Heart left ventricle (tissue), 16 donors: ENCODE data around the gene CCL7. TPM values are rescaled to one million over a fixed set of nuclear protein-coding genes. Genes with fewer than 3 reads are reported as not detected.

Source experiments
- ATAC-seq, 4 donors: fragments of 200-7000 bp; cut with Tn5 transposase; one replicate each; pipeline ENCODE4 v1.9.1; 2020 to 2022; ENCODE audit warnings: moderate library complexity in 4 of 4, mild to moderate bottlenecking in 3 of 4, moderate number of reproducible peaks in 1 of 4
- DNase-seq, 5 donors: peaks; one replicate each; pipeline ENCODE4 v3.0.0-alpha.2; 2020
- H3K27ac ChIP-seq, 12 donors: fragments of 200-600 bp; sonication (generic) in 4 of 12; one replicate each; pipeline versions ENCODE4 v1.5.0 to v1.8.0; 2016 to 2022; ENCODE audit warnings: mild to moderate bottlenecking in 2 of 12
- H3K27me3 ChIP-seq, 9 donors: fragments of 200-600 bp; sonication (generic) in 2 of 9; one replicate each; pipeline versions ENCODE4 v1.5.1 to v1.8.0; 2016 to 2022; ENCODE audit warnings: mild to moderate bottlenecking in 3 of 9
- H3K36me3 ChIP-seq, 9 donors: fragments of 200-600 bp; sonication (generic) in 2 of 9; one replicate each; pipeline versions ENCODE4 v1.5.0 to v1.8.0; 2018 to 2022; ENCODE audit warnings: mild to moderate bottlenecking in 2 of 9
- H3K4me1 ChIP-seq, 12 donors: fragments of 200-600 bp; sonication (generic) in 4 of 12; one replicate each; pipeline versions ENCODE4 v1.5.0 to v1.8.0; 2016 to 2022; ENCODE audit warnings: mild to moderate bottlenecking in 3 of 12
- H3K4me3 ChIP-seq, 12 donors: fragments of 200-600 bp; sonication (generic) in 4 of 12; one replicate each; pipeline versions ENCODE4 v1.5.0 to v1.8.0; 2017 to 2022; ENCODE audit warnings: mild to moderate bottlenecking in 9 of 12, moderate library complexity in 4 of 12
- H3K9me3 ChIP-seq, 12 donors: fragments of 200-600 bp; sonication (generic) in 4 of 12; one replicate each; pipeline versions ENCODE4 v1.5.0 to v1.8.0; 2016 to 2022; ENCODE audit warnings: mild to moderate bottlenecking in 1 of 12
- POLR2A ChIP-seq, 2 donors: fragments of 450-650 bp; IDR thresholded peaks; one replicate each; pipeline ENCODE4 v1.6.1; 2017; ENCODE audit warnings: antibody characterized with exemption in 2 of 2, mild to moderate bottlenecking in 2 of 2, moderate library complexity in 2 of 2
- WGBS, 4 donors: extraction: QIAGEN DNeasy Blood & Tissue Kit in 2 of 4; methylation state at CpG; one replicate each; pipeline versions ENCODE4 v1.1.5 to v1.1.7; 2013 to 2018; 5-methylcytosine and 5-hydroxymethylcytosine counted together
- intact Hi-C, 10 donors: fragments of 100-400 bp; cut with DNase I; formaldehyde crosslinking; loops; one replicate each; pipeline versions ENCODE4 v1.11.1 to v1.14.2; 2022
- polyA plus RNA-seq, 2 donors: library from polyadenylated mRNA; stranded (reverse); fragments of 200-250 nt; gene quantifications; one replicate each; pipeline ENCODE4 v1.2.3, GENCODE V29; 2013
- total RNA-seq, 9 donors: library from RNA; depleted of rRNA in 2 of 9; stranded (reverse); fragments of >200 nt in 2 of 9; fragmentation: NEBNext Ultra II Directional in 3 of 9; extraction: Animal tissue kit (Norgen Biotek cat#: 25700) in 3 of 9; gene quantifications; one replicate each; pipeline versions ENCODE4 v1.1.0 to v1.2.4, GENCODE V29; 2016 to 2023
- TF ChIP-seq, protein P1 (sequence below), 12 donors: fragments of 200-600 bp; sonication (generic) in 4 of 12; IDR thresholded peaks; one replicate each; pipeline versions ENCODE4 v1.5.0 to v1.8.0; 2018 to 2022; ENCODE audit warnings: antibody characterized with exemption in 12 of 12, mild to moderate bottlenecking in 5 of 12
- donor health status: ischemic (EF 13 %, LVEDD 7.1; RV severe dilation, severe dysfunction).
- donor health status: healthy with polysubstance abuse.
- donor health status: DM: no; HTN: yes; CAD: no.
- donor health status: DM: no; HTN: no; CAD: no.
- donor health status: ischemic (EF 25% LVEDD 6.9; RV normal size, moderate dysfunction).
- donor health status: ischemic (EF 25% LVEDD 5.7; RV mildly dilated, moderate dysfunction).
- donor health status: healthy.
- donor health status: DM: yes; HTN: yes; CAD: no.
- donor health status: ischemic (EF 35%, LVEDD 5.7; RV mildly dilated, moderate dysfunction).
- donor health status: nonischemic (EF 11% LVEDD 7.7; RV severe dilation, severe dysfunction).
- donor health status: DM: yes; HTN: yes; CAD: no.
- donor health status: PGD.
- donor health status: ischemic (EF 29% LVEDD 5.4; RV normal size, mild dysfunction).
- donor health status: nonischemic (EF 23%, LVEDD 6.1; RV moderate dilation, normal function).

Gene CCL7
- total and polyA plus RNA-seq, 11 donors, result 0.36 to 3.4 TPM; not detected in 9

DNA sequence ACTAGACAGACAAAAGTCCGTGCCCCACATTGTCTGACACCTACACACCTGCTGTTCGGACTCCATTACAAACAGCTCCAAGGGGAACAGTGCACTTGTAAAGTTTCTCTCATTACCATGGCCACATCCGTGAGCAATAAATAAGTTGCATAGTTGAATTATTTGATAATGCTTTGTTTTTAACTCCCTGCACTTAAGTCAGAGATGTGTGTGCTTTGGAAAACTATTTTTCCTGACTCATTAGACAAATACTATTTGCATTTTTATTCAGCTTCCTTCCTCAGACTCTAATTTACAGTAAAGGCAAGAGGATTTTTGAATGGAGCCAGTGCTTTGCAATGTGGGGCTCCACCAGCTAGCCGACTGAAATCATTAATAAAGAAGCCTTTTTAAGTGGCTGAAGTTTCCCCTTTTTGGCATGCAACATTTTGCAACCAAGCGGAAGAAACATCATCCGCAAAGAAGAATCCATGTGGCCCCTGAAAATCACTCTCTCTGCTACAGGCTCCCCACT lies 21.5 kb upstream of the CCL7 start:
- intact Hi-C loops, result no loop called here
- 51 to 58% (median 56%) methylated on average over 6 of the region's 6 CpGs for WGBS, 4 donors
- TF ChIP-seq, protein P1, sequence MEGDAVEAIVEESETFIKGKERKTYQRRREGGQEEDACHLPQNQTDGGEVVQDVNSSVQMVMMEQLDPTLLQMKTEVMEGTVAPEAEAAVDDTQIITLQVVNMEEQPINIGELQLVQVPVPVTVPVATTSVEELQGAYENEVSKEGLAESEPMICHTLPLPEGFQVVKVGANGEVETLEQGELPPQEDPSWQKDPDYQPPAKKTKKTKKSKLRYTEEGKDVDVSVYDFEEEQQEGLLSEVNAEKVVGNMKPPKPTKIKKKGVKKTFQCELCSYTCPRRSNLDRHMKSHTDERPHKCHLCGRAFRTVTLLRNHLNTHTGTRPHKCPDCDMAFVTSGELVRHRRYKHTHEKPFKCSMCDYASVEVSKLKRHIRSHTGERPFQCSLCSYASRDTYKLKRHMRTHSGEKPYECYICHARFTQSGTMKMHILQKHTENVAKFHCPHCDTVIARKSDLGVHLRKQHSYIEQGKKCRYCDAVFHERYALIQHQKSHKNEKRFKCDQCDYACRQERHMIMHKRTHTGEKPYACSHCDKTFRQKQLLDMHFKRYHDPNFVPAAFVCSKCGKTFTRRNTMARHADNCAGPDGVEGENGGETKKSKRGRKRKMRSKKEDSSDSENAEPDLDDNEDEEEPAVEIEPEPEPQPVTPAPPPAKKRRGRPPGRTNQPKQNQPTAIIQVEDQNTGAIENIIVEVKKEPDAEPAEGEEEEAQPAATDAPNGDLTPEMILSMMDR (IDR thresholded peaks at IDR 0.05), result no peak
- no peak for TF ChIP-seq POLR2A (IDR thresholded peaks at IDR 0.05)
- Histone ChIP-seq H3K9me3 (no peaks in the 10 kb centered on the region), H3K4me3 (no peak overlapping the region), H3K27me3 (no peaks in the 10 kb centered on the region), H3K4me1 (peaks cover 16 to 98% (median 55%) of the 10 kb centered on the region in 12 donors), H3K27ac (peak overlapping the region in 11 of 12 donors; percentile 10 to 87 (median 56)), H3K36me3 (no peaks in the 10 kb centered on the region)
- DNase-seq, result no peak
- ATAC-seq, result peak in 1 of 4 donors; percentile 7

DNA sequence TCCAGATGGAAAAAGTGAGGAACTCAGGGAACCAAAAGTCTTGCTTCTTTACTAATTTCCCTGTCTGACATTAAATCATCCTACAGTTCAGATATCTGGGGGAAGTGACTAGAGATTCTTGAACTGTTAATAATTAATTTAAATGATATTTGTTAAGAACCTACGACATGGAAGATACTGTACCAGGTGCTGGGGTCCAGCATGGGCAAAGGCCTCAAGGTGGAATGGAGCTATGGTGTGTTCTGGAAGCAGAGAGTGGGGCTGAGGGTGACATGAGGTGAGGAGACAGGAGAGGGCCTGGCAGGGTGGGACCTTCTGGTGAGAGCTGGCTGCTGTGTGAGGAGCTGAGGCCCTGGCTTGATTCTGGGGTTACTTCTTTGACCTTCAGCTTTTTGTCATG lies 21.0 kb upstream of the CCL7 start:
- intact Hi-C loops, result no loop called here
- Histone ChIP-seq H3K27me3 (no peaks in the 10 kb centered on the region), H3K4me3 (no peak overlapping the region), H3K36me3 (no peaks in the 10 kb centered on the region), H3K9me3 (no peaks in the 10 kb centered on the region), H3K27ac (peak overlapping the region in 11 of 12 donors; percentile 10 to 87 (median 56)), H3K4me1 (peaks cover 21 to 98% (median 58%) of the 10 kb centered on the region in 12 donors)
- WGBS, 4 donors, result 75 to 89% (median 82%) methylated on average over 1 of the region's 1 CpG
- no peak for DNase-seq
- TF ChIP-seq, protein P1 (IDR thresholded peaks at IDR 0.05), result no peak
- no peak for TF ChIP-seq POLR2A (IDR thresholded peaks at IDR 0.05)
- ATAC-seq, result no peak

DNA sequence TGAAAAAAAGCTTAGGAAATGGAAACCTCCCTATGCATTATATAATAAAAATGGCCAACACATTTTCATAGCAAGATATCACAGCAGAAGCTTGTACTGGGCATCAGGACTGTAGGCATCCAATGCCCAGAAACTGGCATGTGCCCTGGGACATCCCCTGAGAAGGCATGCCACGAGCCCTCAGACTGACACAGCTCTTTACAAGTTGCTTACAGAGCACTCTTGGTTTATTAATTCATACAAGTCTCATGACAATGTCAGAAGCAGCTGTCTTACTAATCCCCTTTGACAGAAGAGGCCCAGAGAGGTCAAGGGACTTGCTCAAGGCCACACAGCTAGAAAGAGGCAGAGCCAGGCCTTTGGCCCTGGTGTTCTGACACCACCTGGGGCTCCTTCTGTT lies 20.5 kb upstream of the CCL7 start:
- TF ChIP-seq, protein P1 (IDR thresholded peaks at IDR 0.05), result no peak
- no peak for TF ChIP-seq POLR2A (IDR thresholded peaks at IDR 0.05)
- Histone ChIP-seq H3K27ac (peak overlapping the region in 11 of 12 donors; percentile 10 to 87 (median 53)), H3K4me3 (no peak overlapping the region), H3K36me3 (no peaks in the 10 kb centered on the region), H3K9me3 (no peaks in the 10 kb centered on the region), H3K4me1 (peaks cover 23 to 98% (median 62%) of the 10 kb centered on the region in 12 donors), H3K27me3 (no peaks in the 10 kb centered on the region)
- ATAC-seq (no peak), DNase-seq (peak in 1 of 5 donors; percentile 62)
- 38 to 75% (median 48%) methylated on average over 1 of the region's 1 CpG for WGBS, 4 donors
- intact Hi-C loops, result no loop called here

DNA sequence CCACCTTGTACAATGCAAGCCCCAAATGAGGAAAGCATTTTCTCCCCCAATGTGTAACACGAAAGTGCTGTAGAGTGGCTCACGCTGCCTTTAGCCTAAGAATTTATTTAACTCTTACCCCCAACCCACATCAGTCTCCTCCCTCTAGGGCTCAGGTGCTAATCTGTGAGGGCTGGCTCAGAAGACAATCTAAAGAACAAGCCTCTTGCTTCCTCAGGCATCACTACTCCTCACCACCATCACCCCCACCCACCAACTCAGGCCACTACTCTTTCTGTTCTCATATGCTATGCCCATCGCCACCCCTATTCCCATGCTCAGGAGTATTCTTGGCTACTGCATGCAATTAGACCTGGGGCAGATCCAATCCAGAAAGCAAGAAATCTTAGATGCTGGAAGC lies 18.8 kb upstream of the CCL7 start:
- peaks cover 23 to 95% (median 76%) of the 10 kb centered on the region in 12 donors for H3K4me1 ChIP-seq
- 84 to 92% (median 90%) methylated on average over 3 of the region's 3 CpGs for WGBS, 4 donors
- no peaks in the 10 kb centered on the region for H3K27me3 ChIP-seq
- intact Hi-C loops, result loop anchor here in 5 of 10 donors (5.0 to 10.0 kb wide), 3 partner anchors 46 to 51 kb away; no protein-coding TSS in a partner anchor
- TF ChIP-seq, protein P1 (IDR thresholded peaks at IDR 0.05), result no peak
- TF ChIP-seq POLR2A (IDR thresholded peaks at IDR 0.05), result no peak
- no peaks in the 10 kb centered on the region for H3K9me3 ChIP-seq
- no peak for ATAC-seq
- peak overlapping the region in 7 of 12 donors; percentile 72 to 94 (median 84) for H3K27ac ChIP-seq
- H3K4me3 ChIP-seq, result no peak overlapping the region
- DNase-seq, result no peak
- H3K36me3 ChIP-seq, result peaks cover 0 to 7% (median 0%) of the 10 kb centered on the region in 9 donors
